Measurements from ENCODE around the gene OR6V1.

DNA sequence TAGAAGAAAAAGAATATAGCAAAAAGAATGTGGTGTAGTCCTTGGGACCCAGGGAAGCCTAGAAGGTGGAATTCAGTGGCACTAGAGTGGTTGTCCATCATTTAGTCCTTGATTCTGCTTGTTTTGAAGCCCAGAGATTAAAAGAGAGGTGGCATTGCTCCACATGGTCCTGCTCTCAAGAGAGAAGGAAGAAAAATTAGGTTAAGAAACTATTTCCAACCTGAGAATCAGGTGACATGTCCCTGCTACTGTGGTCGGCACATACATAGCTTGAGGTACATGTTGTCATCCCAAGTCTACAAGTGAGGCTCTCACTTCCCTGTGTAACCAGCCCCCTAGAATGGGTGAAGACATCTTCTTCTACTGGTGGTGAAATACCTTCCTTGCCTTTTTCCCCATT, 25.1 kb upstream of the OR6V1 start, which contains the start of gene OR9A2:
- TF ChIP-seq GATA3 (IDR thresholded peaks at IDR 0.05; ENCODE audit: low read depth, low read length) (no peak), GATA2 (IDR thresholded peaks at IDR 0.05; ENCODE audit: low read depth, low read length) (no peak)

Measured in SH-SY5Y (cell line).